K562 (cell line): ENCODE measurements around the gene DENND1A. TPM values are rescaled to one million over a fixed set of nuclear protein-coding genes. Genes with fewer than 3 reads are reported as not detected.

Experiments used
- BMI1 ChIP-seq: fragments of 150-350 bp; IDR thresholded peaks from 2 replicates; pipeline ENCODE4 v1.6.1; 2014; ENCODE audit warnings: low read length
- CAMTA2 ChIP-seq: fragments of 250-450 bp; sonication (Bioruptor Pico); conservative IDR thresholded peaks from 2 replicates; pipeline ENCODE4 v1.5.1; 2022
- CHD4 ChIP-seq: fragments of 200-600 bp; sonication (generic); IDR thresholded peaks from 3 replicates; pipeline ENCODE4 v1.6.1; 2012; ENCODE audit warnings: low read depth, mild to moderate bottlenecking, mixed read lengths, low read length, inconsistent platforms; ENCODE audit not compliant: insufficient read depth, insufficient replicate concordance, poor library complexity, severe bottlenecking
- COPS2 ChIP-seq: fragments of 450-650 bp; conservative IDR thresholded peaks from 2 replicates; pipeline ENCODE4 v1.6.1; 2016; ENCODE audit warnings: mild to moderate bottlenecking, moderate library complexity
- CTCFL ChIP-seq: IDR thresholded peaks from 2 replicates; pipeline ENCODE4 v1.6.1; 2011; ENCODE audit warnings: borderline replicate concordance, low read depth, mild to moderate bottlenecking, moderate library complexity, low read length; ENCODE audit not compliant: insufficient read depth, poor library complexity, severe bottlenecking
- HDAC6 ChIP-seq: IDR thresholded peaks from 2 replicates; pipeline ENCODE4 v1.6.1; 2012; ENCODE audit warnings: low read depth, mild to moderate bottlenecking, control low read depth, inconsistent platforms, low read length, moderate library complexity
- KLF16 ChIP-seq: IDR thresholded peaks from 2 replicates; pipeline ENCODE4 v1.6.1; 2016; ENCODE audit warnings: antibody characterized with exemption
- LARP7 ChIP-seq: fragments of 450-650 bp; IDR thresholded peaks from 2 replicates; pipeline ENCODE4 v1.6.1; 2016
- MIER1 ChIP-seq: fragments of 450-650 bp; IDR thresholded peaks from 2 replicates; pipeline ENCODE4 v1.6.1; 2016; ENCODE audit warnings: antibody characterized with exemption, mild to moderate bottlenecking, low read depth
- POLR2A ChIP-seq: fragments of 450-650 bp; conservative IDR thresholded peaks from 2 replicates; pipeline ENCODE4 v1.6.1; 2016
- RBM15 ChIP-seq: fragments of 200-400 bp; formaldehyde crosslinking; IDR thresholded peaks from 2 replicates; pipeline ENCODE4 v1.6.1; 2018; ENCODE audit warnings: mild to moderate bottlenecking, low read length, moderate library complexity; ENCODE audit not compliant: insufficient read depth
- SMAD3 ChIP-seq: fragments of 450-650 bp; formaldehyde crosslinking; conservative IDR thresholded peaks from 2 replicates; pipeline ENCODE4 v1.4.0; 2020; ENCODE audit warnings: mild to moderate bottlenecking
- SMC3 ChIP-seq: conservative IDR thresholded peaks from 2 replicates; pipeline ENCODE4 v1.6.1; 2011; ENCODE audit warnings: low read depth, low read length, improper control_type of control experiment; ENCODE audit not compliant: insufficient read depth
- TRIM25 ChIP-seq: fragments of 450-650 bp; IDR thresholded peaks from 2 replicates; pipeline ENCODE4 v1.7.0; 2016; ENCODE audit warnings: borderline replicate concordance
- TSHZ1 ChIP-seq: fragments of 250-450 bp; sonication (Bioruptor Pico); IDR thresholded peaks from 2 replicates; pipeline ENCODE4 v1.4.0; 2020; ENCODE audit warnings: mild to moderate bottlenecking, moderate library complexity
- U2AF1 ChIP-seq: fragments of 200-400 bp; formaldehyde crosslinking; optimal IDR thresholded peaks from 2 replicates; pipeline ENCODE3; 2017; ENCODE audit warnings: mild to moderate bottlenecking, low read depth, low read length, moderate library complexity
- ZNF766 ChIP-seq: fragments of 200-800 bp; sonication (Bioruptor generic); conservative IDR thresholded peaks from 2 replicates; pipeline ENCODE4 v1.6.1; 2016; ENCODE audit warnings: missing genetic modification characterization, missing compliant biosample characterization
- polyA plus RNA-seq, 8 experiments: library from polyadenylated mRNA; depleted of rRNA in 4 of 8; stranded (reverse) in 5 of 8; unstranded in 3 of 8; fragments of >200 nt; fragmentation: Nextera tagmentation in 2 of 8; fragmentation: Illumina TruSeq in 1 of 8; extraction: Ambion mirVana in 2 of 8; extraction: Trizol in 1 of 8; gene quantifications; 2 replicates each; pipeline versions ENCODE4 v1.2.1 to v1.2.3, GENCODE V29; 2011 to 2014; ENCODE audit warnings: inconsistent platforms in 1 of 8, missing spikeins in 1 of 8
- total RNA-seq, 7 experiments: library from RNA; depleted of rRNA in 6 of 7; stranded (reverse); fragments of >200 nt in 6 of 7; fragmentation: Illumina TruSeq in 2 of 7; extraction: Trizol in 2 of 7; gene quantifications; 2 replicates each; pipeline versions ENCODE4 v1.2.1 to v1.2.3, GENCODE V29; 2011 to 2021; ENCODE audit warnings: low replicate concordance in 1 of 7
- TF ChIP-seq, protein P1 (sequence below): IDR thresholded peaks from 3 replicates; pipeline ENCODE4 v1.6.1; 2011; ENCODE audit warnings: borderline replicate concordance, mild to moderate bottlenecking; ENCODE audit not compliant: insufficient read length, insufficient read depth

The DENND1A gene
- total and polyA plus RNA-seq, 9 of the 15 experiments (the other 6 are each of a cell fraction or from before 2014, with no cell fraction given): 7.6 to 29.5 (median 15.7) TPM

- TF ChIP-seq SMAD3 (CRISPR knock-in tag) (no peak), TSHZ1 (CRISPR knock-in tag) (no peak), SMC3 (no peak), CHD4 (peak; percentile 76), BMI1 (no peak), CTCFL (no peak), U2AF1 (no peak), CAMTA2 (CRISPR knock-in tag) (no peak), COPS2 (no peak), ZNF766 (CRISPR knock-in tag) (no peak; the same call in 1 of the 2 replicates), LARP7 (no peak), MIER1 (0 out of 2 replicates have a peak, but pooled peaks have one; percentile 38), POLR2A (peak; percentile 75), KLF16 (no peak), HDAC6 (no peak), RBM15 (no peak), TRIM25 (peak; percentile 26; the same call in 1 of the 2 replicates)
- TF ChIP-seq, protein P1, sequence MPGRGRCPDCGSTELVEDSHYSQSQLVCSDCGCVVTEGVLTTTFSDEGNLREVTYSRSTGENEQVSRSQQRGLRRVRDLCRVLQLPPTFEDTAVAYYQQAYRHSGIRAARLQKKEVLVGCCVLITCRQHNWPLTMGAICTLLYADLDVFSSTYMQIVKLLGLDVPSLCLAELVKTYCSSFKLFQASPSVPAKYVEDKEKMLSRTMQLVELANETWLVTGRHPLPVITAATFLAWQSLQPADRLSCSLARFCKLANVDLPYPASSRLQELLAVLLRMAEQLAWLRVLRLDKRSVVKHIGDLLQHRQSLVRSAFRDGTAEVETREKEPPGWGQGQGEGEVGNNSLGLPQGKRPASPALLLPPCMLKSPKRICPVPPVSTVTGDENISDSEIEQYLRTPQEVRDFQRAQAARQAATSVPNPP: no peak
Measured at GRCh38 chr9:123338710-123339665, 590.9 kb downstream of the DENND1A start (continued).
